Measurements from ENCODE around the gene COL25A1. TPM values are rescaled to one million over a fixed set of nuclear protein-coding genes. Genes with fewer than 3 reads are reported as not detected.

COL25A1 gene
- total RNA-seq, 1 experiment from 2014 or later: 4.2 TPM

- H3K27me3 ChIP-seq (ENCODE audit: insufficient read depth, low read length): peaks cover 3% of the 10 kb centered on the region; the same call in 1 of the 2 replicates
- peaks cover 2% of the 10 kb centered on the region for H3K23me2 ChIP-seq (ENCODE audit: insufficient read length, low read depth, low read length, poor library complexity, severe bottlenecking)
- DNase-seq: no peak
- H3K9ac ChIP-seq (ENCODE audit: extremely low read depth, insufficient read length, low read length): no peak overlapping the region
- no peak overlapping the region for H2BK12ac ChIP-seq (ENCODE audit: insufficient read length, low read depth, low read length)
- no peaks in the 10 kb centered on the region for H3K9me3 ChIP-seq (ENCODE audit: control insufficient read depth, low read depth, low read length)
- Mint-ChIP-seq H3K27ac (no peak overlapping the region), H3K4me1 (peaks cover 3 to 7% of the 10 kb centered on the region in 2 experiments), H3K27me3 (ENCODE audit: low read depth) (peaks cover 18% of the 10 kb centered on the region), H3K36me3 (ENCODE audit: insufficient read depth in 1 of 3, low read depth in 3 of 3) (no peaks in the 10 kb centered on the region; a peak in 2 of 7 replicates), H3K9me3 (no peaks in the 10 kb centered on the region), H3K4me3 (no peak overlapping the region)
- H2AFZ ChIP-seq (ENCODE audit: low read length): no peak overlapping the region
- H3K4me1 ChIP-seq (ENCODE audit: insufficient read depth, low read length): no peaks in the 10 kb centered on the region
- no peak overlapping the region for H2AK5ac ChIP-seq (ENCODE audit: insufficient read length, low read length)
- no peak overlapping the region for H3K23ac ChIP-seq (ENCODE audit: insufficient read length, low read depth, low read length)
- no peak overlapping the region for H3K18ac ChIP-seq (ENCODE audit: insufficient read length, low read depth, low read length)
- H2BK120ac ChIP-seq (ENCODE audit: low read depth, low read length, poor library complexity, severe bottlenecking): no peak overlapping the region
- no peak overlapping the region for H3K27ac ChIP-seq (ENCODE audit: insufficient read length, low read depth, low read length)
- no peak overlapping the region for H4K91ac ChIP-seq (ENCODE audit: insufficient read length, low read depth, low read length)
- no peak overlapping the region for H3T11ph ChIP-seq (ENCODE audit: low read length)
- no peak overlapping the region for H3K4ac ChIP-seq (ENCODE audit: low read depth, low read length)
- no peak overlapping the region for H3K4me2 ChIP-seq (ENCODE audit: insufficient read depth, insufficient read length, low read length)
- H3K79me1 ChIP-seq (ENCODE audit: insufficient read depth, low read depth, low read length, poor library complexity, severe bottlenecking): no peaks in the 10 kb centered on the region
- no CpG with 5 or more reads among the region's 2 CpGs for WGBS (ENCODE audit: extremely low coverage, insufficient read length, low lambda C conversion rate)
- no peak overlapping the region for H3K56ac ChIP-seq (ENCODE audit: insufficient read length, low read depth, low read length)
- no peaks in the 10 kb centered on the region for H4K20me1 ChIP-seq (ENCODE audit: control insufficient read depth, insufficient read depth, insufficient read length)
- no peak overlapping the region for H2BK5ac ChIP-seq (ENCODE audit: insufficient read length, low read length)
- no peaks in the 10 kb centered on the region for H3K79me2 ChIP-seq (ENCODE audit: insufficient read depth, low read length)
- H2BK15ac ChIP-seq (ENCODE audit: low read depth, low read length): no peak overlapping the region
- no peak overlapping the region for H4K5ac ChIP-seq (ENCODE audit: insufficient read length, low read depth, low read length)
- no peak overlapping the region for H3K14ac ChIP-seq (ENCODE audit: insufficient read depth, low read length)
- no peak for TF ChIP-seq CTCF (conservative IDR thresholded peaks at IDR 0.05)
- H2BK20ac ChIP-seq (ENCODE audit: low read depth, low read length, poor library complexity, severe bottlenecking): no peak overlapping the region
- H4K8ac ChIP-seq (replicated peaks; ENCODE audit: insufficient read length, low read depth, low read length): no peak overlapping the region
Measured at GRCh38 chr4:109296527-109296926, 5.9 kb downstream of the COL25A1 start.
